Loucy (cell line): ENCODE results near the gene TRMT44.

Source experiments
- EZH2phosphoT487 ChIP-seq: fragments of 200-600 bp; IDR thresholded peaks from 2 replicates; pipeline ENCODE4 v1.6.1; 2018; ENCODE audit warnings: antibody characterized with exemption, mild to moderate bottlenecking, moderate library complexity, borderline replicate concordance
- TF ChIP-seq, protein P1 (sequence below): fragments of 200-600 bp; sonication (generic); conservative IDR thresholded peaks from 2 replicates; pipeline ENCODE4 v1.5.1; 2014; ENCODE audit warnings: mild to moderate bottlenecking, antibody characterized with exemption, low read length

GRCh38 chr4:8507624-8508023 is 67.0 kb downstream of the TRMT44 start:
- TF ChIP-seq, protein P1, sequence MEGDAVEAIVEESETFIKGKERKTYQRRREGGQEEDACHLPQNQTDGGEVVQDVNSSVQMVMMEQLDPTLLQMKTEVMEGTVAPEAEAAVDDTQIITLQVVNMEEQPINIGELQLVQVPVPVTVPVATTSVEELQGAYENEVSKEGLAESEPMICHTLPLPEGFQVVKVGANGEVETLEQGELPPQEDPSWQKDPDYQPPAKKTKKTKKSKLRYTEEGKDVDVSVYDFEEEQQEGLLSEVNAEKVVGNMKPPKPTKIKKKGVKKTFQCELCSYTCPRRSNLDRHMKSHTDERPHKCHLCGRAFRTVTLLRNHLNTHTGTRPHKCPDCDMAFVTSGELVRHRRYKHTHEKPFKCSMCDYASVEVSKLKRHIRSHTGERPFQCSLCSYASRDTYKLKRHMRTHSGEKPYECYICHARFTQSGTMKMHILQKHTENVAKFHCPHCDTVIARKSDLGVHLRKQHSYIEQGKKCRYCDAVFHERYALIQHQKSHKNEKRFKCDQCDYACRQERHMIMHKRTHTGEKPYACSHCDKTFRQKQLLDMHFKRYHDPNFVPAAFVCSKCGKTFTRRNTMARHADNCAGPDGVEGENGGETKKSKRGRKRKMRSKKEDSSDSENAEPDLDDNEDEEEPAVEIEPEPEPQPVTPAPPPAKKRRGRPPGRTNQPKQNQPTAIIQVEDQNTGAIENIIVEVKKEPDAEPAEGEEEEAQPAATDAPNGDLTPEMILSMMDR = no peak
- TF ChIP-seq EZH2phosphoT487 = no peak
